GM18951 (cell line): ENCODE data around the gene PCSK5.

ENCODE experiments used
- POLR2A ChIP-seq: IDR thresholded peaks from 4 replicates; pipeline ENCODE4 v1.6.1; 2011; ENCODE audit warnings: mild to moderate bottlenecking; ENCODE audit not compliant: insufficient read length, insufficient read depth; ENCODE audit errors: extremely low read depth
- in situ Hi-C: fragments of 300-500 bp; cut with MboI; formaldehyde crosslinking; loops from one replicate; pipeline ENCODE4 v1.12.0; 2022; ENCODE audit warnings: low sequenced_read_pairs, mixed read lengths, inconsistent platforms; ENCODE audit not compliant: unreplicated experiment

The PCSK5 gene

DNA sequence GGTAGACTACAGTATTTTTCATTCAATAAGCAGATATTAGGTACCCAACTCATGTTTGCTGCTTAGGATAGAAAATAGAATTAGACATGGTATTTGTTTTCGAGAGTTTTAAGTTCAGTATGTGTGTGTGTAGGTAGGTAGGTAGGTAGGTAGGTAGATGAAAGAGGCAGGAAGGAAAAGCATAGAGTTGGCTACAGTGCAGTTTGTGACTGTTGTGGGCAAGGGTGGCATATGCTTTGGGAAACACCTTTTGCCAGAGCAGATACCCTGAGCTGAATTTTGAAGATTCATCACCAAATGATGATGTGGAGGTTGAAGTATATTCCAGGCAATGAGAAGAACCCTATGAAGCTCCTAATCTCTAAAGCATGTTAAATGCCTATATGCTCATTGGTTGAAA lies 20.0 kb upstream of the PCSK5 start:
- in situ Hi-C loops, result no loop called here
- TF ChIP-seq POLR2A, result no peak

DNA sequence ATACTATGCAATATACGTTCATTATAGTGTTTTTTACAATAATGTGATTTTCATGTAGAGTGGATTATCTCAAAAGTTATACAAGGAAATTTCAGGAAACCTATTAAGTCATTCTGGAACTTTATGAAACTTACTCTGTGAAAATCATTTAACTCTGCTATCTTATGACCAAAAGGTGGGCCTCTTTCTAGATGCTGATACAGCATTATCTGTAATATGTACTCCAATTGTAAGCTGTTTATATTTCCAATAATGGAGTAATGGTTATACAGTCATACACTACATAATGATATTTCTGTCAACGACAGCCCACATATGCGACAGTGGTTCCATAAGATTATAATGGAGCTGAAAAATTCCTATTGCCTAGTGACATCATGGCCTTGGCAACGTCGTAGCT lies 18.8 kb upstream of the PCSK5 start:
- in situ Hi-C loops, result no loop called here

DNA sequence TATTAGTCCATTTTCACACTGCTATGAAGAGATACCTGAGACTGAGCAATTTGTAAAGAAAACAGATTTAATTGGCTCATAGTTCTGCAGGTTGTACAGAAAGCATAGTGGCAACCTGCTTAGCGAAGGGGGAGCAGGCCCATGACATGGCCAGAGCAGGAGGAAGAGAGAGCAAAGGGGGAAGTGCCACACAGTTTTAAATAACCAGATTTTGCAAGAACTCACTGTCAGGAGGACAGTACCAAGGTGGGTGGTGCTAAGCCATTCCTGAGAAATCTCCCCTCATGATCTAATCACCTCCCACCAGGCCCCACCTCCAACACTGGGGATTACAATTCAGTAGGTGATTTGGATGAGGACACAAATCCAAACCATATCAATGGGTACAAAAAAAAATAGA lies 16.8 kb upstream of the PCSK5 start:
- no peak for TF ChIP-seq POLR2A
- in situ Hi-C loops, result no loop called here

More for the DNA sequence above, 18.8 kb upstream of the PCSK5 start:
- no peak for TF ChIP-seq POLR2A

DNA sequence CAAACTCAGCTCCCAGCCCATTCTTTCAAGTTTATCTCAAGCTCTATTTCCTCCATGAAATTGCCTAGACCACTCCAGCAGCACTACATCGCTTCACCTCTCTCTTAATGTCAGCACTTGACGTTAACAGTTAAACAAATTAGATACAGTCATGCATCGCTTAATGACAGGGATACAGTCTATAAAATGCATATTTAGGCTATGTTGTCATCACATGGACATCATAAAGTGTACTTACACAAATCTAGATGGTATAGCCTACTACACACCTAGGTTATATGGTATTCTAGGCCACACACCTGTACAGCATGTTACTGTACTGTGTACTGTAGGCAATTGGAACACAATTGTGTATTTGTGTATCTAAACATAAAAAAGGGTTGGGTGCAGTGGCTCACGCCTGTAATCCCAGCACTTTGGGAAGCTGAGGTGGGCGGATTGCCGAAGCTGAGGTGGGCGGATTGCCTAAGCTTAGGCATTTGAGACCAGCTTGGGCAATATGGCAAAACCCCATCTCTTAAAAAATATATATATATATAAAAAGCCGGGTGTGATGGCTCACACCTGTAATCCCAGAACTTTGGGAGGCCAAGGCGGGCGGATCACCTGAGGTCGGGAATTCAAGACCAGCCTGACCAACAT lies 13.4 kb upstream of the PCSK5 start:
- no peak for TF ChIP-seq POLR2A
- in situ Hi-C loops, result no loop called here

DNA sequence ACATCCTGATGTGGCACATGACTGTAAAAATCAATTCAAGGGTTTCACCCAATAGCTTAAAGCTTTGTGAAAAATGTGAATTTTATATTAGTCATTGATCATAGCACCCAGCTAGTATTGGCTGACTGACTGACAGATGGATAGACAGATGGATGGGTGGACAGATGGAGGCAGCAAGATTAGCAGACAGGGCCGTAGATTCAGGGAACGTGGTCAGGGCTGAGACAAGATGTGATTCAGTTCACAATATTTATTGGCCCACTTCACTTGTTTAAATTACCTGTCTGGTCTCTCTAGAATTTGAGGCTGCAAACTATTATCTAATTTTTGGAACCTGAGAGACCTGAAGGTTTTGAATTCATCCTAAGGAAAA lies 12.0 kb upstream of the PCSK5 start:
- in situ Hi-C loops, result no loop called here
- TF ChIP-seq POLR2A, result no peak

DNA sequence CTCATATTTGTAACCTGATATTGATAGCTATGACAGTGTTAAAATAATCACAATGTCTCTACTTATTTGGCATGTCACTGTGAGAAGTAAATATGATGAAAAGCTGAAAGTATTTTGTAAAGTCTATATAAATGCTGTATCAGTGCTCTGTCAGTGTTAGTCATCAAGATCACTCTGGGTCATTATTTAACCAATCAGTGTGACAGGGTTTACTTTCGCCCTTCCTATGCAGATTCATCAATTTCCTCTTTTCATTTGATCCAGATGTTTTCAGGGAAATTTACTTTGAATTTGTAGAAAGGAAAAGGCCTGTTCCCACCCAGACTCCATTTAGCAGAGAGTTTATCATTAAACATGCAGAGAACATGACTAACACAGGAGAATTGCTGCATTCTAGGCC lies 9.9 kb upstream of the PCSK5 start:
- in situ Hi-C loops, result no loop called here

DNA sequence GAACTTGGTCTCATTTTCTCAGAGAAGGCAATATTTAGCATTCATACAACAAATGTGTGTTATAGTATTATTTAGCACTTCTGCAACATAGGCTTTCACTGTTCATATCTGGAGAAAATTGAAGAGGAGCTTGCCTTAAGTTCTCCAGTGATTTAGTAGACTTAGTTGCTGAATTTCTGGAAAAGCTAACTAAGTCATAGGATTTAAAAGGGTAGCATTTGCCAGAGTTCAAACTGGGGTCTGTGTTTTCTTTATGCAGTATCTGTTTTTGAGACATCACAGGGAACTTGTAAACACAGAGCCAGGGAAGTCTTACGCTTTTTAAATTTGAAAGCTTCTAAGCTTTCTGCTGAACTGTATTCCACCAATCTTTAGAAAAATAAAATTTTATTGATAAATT lies 8.7 kb upstream of the PCSK5 start:
- in situ Hi-C loops, result no loop called here
- TF ChIP-seq POLR2A, result no peak

More for the DNA sequence above, 9.9 kb upstream of the PCSK5 start:
- TF ChIP-seq POLR2A, result no peak

DNA sequence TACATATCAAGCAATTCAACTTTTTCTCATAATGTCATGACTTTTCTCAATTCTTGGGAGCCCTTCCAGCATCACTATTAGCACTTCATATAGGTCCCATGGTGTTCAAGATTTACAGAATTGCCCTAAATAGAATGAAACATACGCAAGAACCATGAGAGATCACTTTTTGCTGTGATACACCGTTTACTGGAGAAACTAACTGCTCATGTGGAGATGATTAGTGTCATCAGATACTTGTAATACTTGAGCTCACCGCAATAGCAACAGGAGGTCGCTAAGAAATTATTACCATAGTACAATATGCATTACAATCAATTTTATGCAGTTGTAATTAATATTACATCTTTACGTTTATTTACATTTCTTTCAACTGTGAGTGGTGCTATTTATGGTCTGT lies 4.8 kb upstream of the PCSK5 start:
- in situ Hi-C loops, result no loop called here

DNA sequence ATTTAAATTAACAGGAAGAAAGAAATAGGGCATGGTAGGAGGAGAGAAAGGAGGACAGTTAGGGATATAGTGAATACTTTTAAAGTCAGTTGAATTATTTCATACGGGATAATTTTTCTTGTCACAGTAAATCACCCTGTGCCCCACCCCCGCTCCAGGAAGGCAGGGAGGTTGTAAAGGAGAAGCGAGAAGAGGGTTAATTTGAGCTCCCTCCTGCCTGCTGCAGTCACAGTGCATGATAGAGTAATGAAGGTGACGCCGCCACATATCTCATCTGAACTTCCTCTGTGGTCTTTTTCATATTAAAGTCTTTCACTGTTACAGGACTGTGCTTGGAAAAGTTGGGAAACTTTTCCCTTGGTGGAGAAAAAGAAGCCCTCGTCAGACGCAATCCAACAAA lies 896 bp upstream of the PCSK5 start:
- in situ Hi-C loops, result no loop called here
- no peak for TF ChIP-seq POLR2A

More for the DNA sequence above, 4.8 kb upstream of the PCSK5 start:
- TF ChIP-seq POLR2A, result no peak

DNA sequence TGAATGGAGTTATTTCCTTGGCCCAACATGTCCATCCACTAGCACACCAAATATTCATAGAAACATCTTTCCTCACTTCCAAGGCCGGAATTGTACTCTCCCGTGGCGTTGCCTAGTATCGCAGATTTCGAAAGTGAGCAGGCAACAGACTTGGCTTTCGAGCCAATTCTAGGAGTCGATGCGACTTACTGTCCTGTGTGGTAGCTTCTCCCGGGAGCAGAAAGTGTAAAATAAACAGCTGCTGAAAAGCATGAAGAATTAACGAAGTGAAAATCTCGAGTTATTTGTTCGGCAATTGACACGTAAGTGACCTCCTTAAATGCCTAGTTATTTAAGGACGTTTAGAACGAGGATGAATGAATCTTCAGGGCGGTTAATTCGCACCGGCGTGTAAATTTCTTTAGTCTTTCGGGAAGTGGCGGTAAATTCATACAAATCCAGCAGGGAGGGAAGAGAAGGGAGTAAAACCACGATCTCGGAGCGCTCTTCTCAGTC lies 449 bp upstream of the PCSK5 start:
- TF ChIP-seq POLR2A, result no peak
- in situ Hi-C loops, result no loop called here

DNA sequence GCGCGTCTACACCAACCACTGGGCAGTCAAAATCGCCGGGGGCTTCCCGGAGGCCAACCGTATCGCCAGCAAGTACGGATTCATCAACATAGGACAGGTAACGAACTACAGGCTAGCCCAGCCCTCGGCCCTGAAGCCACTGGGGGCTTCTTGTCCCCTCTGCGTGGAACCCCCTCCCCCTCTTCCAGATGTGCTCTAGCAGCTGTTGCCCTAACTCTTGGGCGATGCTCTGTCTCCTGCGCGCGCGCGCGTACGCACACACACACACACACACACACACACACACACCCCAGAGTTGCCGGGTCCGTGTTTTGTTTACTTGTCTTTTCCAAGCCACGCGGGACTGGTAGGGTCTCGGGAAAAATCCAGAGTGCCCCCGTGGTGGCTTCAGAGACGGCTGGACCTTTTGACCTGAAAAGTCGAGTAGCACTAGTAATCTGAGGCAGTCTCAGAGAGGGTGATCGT lies 836 bp downstream of the PCSK5 start:
- TF ChIP-seq POLR2A, result no peak
- in situ Hi-C loops, result no loop called here

DNA sequence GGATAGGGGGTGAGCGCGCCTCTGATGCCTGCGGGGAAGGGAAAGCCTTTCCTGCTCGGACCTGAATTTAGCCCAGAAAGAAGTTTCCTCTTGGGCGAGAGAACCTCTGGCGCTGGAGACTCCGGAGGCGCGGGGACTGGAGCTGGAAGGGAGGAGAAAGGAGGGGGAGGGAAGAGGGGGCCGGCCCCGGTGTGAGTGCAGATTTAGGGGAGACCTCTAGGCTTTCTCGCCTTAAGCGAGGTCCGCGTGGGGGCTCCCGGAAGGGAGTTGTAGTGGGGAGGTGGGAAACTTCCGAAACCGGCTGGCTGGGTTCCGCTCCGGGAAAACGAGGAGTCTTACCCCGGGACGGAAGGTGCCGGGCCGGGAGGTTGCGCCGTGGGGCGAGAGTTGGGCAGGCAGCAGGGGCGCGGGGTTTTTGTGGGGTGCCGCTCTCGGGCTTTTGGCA lies 1.3 kb downstream of the PCSK5 start:
- no peak for TF ChIP-seq POLR2A
- in situ Hi-C loops, result no loop called here

DNA sequence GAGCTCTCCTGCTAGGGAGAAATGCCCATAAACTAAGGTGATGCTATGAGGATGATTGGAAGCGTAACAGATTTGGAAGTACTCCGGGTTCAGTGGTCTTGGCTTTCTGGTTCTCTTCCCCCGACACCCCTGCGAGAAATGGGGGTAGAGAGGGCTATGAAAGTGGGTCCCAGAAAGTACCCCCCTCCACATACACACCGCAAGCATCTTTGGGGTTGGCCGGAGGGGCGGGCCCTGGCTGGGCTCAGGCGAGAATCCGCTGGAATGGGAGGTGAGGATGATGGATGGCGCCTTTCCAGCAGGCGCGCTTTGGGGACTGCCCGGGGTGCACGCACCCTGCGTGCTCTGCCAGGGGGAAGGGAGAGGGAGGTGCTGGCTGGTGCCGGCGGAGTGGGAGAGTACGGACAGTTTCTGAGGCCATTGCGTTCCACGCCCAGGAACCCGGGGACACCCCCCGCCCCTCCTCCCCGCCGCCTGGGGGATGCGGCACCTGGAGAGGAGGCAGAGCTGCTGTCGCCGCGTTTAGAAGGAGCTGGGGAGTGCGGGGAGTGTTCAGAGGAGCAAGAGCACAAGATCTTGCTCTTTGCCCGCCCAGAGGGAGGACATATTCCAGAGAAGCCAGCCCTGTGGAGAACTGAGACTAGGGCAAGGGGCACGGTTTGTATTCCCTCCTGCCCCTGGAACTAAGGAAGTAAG lies 1.9 kb downstream of the PCSK5 start:
- no peak for TF ChIP-seq POLR2A
- in situ Hi-C loops, result no loop called here

DNA sequence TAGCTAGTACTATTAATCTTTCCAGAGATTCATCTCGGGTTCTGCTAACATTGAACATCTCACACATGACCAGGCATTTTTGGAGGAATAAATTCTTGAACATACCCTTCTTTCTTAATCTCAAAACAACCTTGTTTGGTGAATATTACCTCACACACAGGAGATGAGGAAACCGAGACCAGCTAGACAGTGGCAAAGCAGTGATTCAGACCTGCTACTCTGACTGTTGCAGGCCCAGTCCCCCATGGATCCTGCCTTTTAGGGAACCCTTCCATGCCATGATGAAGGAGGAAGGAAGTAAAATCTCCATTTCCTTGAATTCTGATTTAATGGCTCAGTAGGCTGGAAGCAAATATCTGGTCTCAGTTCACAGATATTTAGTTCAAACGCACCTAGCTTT lies 2.6 kb downstream of the PCSK5 start:
- TF ChIP-seq POLR2A, result no peak
- in situ Hi-C loops, result no loop called here
